SU-DHL-6 (cell line): ENCODE results near the gene CAPN14.

ENCODE experiments used
- EZH2phosphoT487 ChIP-seq: fragments of 200-600 bp; sonication (generic), shearing (Covaris generic); conservative IDR thresholded peaks from 2 replicates; pipeline ENCODE4 v1.6.1; 2018; ENCODE audit warnings: mild to moderate bottlenecking, antibody characterized with exemption, low read length, moderate library complexity, mixed read lengths
- TF ChIP-seq, protein P1 (sequence below): fragments of 200-600 bp; sonication (generic); IDR thresholded peaks from one replicate; pipeline ENCODE4 v1.5.1; 2017; ENCODE audit warnings: antibody characterized with exemption, mild to moderate bottlenecking, low read length, moderate library complexity; ENCODE audit not compliant: insufficient read depth, poor library complexity, severe bottlenecking

DNA sequence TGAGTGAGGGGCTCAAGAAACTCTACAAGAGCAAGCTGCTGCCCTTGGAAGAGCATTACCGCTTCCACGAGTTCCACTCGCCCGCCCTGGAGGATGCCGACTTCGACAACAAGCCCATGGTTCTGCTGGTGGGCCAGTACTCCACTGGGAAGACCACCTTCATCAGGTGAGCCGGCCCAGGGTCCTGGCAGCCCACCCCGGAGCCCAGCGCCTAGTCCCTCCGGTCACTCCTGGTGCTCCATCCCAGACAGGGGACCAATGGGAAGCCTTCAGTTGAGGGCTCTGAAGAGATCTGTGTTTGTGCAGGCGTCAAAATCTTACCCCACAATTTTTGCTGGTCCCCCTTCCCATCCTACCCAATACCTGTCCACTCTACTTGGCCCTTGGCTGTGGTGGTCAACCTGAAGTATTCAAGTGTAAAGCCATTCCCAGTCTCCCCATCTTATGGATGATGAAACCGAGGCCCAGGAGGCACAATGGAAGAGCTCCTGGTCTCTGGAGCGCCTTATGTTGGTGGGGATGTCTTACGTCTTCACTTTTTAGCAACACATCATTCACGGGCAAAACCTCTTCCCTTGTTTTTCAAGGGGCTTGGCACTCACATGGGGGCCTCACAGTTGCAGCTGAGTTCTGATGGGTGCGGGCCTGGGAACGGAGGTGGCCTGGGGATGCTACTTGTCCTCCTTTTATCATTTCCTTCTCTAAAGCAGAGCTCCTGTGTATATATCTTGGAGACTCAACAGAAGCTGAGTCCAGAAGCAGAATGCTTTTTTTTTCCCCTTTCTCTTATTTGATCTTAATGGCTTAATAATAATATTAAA lies 17.6 kb upstream of the CAPN14 start:
- TF ChIP-seq, protein P1, sequence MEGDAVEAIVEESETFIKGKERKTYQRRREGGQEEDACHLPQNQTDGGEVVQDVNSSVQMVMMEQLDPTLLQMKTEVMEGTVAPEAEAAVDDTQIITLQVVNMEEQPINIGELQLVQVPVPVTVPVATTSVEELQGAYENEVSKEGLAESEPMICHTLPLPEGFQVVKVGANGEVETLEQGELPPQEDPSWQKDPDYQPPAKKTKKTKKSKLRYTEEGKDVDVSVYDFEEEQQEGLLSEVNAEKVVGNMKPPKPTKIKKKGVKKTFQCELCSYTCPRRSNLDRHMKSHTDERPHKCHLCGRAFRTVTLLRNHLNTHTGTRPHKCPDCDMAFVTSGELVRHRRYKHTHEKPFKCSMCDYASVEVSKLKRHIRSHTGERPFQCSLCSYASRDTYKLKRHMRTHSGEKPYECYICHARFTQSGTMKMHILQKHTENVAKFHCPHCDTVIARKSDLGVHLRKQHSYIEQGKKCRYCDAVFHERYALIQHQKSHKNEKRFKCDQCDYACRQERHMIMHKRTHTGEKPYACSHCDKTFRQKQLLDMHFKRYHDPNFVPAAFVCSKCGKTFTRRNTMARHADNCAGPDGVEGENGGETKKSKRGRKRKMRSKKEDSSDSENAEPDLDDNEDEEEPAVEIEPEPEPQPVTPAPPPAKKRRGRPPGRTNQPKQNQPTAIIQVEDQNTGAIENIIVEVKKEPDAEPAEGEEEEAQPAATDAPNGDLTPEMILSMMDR = no peak
- no peak for TF ChIP-seq EZH2phosphoT487
